NCI-H2107 treated with DMSO at 0.1 percent for 48 hours (cell line): ENCODE results near the gene STAM2.
"Not testable (repeated sequence)": the region's sequence is repeated elsewhere in the genome, so short reads cannot be mapped to it uniquely, and the experiment has no call there.

ENCODE experiments used
- DNase-seq: peaks from one replicate; lab custom pipeline; 2025; ENCODE audit not compliant: unreplicated experiment; lab: John Stamatoyannopoulos, UW

Gene STAM2

GRCh38 chr2:152173831-152174230 lies 1.7 kb downstream of the STAM2 start:
- DNase-seq: no peak

DNA sequence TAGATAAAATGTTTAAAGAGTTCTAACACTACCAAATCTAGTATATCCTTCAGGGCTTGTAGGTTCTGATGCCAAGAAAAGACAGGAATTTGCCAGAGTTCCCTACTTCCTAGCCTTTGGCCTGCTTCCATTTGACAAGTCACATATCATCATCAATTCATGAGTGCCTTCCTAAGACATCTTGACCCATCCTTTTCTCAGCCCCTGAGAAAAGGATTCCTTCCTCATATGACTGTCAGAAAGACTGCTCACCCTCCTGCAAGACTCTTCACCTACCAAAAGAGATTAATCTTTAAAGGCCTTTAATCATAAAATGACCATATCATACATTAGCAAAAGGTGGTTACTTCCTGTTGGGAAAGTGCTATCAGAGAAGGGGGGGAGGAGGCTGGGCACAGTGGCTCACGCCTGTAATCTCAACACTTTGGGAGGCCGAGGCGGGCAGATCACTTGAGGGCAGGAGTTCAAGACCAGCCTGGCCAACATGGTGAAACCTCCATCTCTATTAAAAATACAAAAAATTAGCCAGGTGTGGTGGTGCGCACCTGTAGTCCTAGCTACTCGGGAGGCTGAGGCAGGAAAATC lies 3.3 kb downstream of the STAM2 start:
- not testable (repeated sequence) for DNase-seq

GRCh38 chr2:152171718-152172117 lies 3.8 kb downstream of the STAM2 start:
- no peak for DNase-seq

- not testable (repeated sequence) for DNase-seq
Observed at GRCh38 chr2:152169158-152169557, 6.4 kb downstream of the STAM2 start.

GRCh38 chr2:152167470-152167869 lies 8.1 kb downstream of the STAM2 start:
- not testable (repeated sequence) for DNase-seq

DNA sequence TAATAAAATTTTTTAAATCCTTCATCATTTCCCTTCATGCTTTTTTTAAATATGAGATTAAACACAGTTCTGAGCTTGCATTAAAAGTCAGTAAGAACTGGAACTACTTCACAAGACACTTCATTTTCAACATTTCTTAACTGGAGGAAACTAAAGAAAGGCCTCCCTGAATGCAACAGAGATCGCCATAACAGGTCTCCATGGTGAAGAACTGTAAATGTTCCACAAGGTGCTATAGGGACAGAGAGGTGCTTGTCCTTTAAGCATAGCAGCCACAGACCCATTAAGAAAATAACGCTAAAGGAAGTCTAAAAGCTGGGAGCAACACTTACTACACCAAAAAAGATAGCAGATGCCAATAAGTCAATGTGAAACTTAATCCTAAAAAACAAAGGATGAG lies 8.5 kb downstream of the STAM2 start:
- DNase-seq: no peak

- DNase-seq: no peak
Observed at GRCh38 chr2:152166633-152167032, 8.9 kb downstream of the STAM2 start.

DNA sequence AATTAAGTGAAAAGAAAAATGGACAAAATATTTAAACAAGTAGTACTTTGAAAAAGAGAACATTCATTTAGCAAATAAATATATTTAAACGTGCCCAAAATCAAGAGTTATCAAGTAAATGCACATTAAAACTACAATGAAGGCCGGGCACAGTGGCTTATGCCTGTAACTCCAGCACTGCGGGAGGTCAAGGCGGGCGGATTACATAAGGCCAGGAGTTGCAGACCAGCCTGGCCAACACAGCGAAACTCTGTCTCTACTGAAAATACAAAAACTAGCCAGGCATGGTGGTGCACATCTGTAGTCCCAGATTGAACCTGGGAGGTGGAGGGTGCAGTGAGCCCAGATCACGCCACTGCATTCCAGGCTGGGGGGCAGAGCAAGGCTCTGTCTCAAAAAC lies 9.8 kb downstream of the STAM2 start:
- no peak for DNase-seq

- no peak for DNase-seq
Observed at GRCh38 chr2:152165306-152165705, 10.3 kb downstream of the STAM2 start.

GRCh38 chr2:152163669-152164068 lies 11.9 kb downstream of the STAM2 start:
- not testable (repeated sequence) for DNase-seq

DNA sequence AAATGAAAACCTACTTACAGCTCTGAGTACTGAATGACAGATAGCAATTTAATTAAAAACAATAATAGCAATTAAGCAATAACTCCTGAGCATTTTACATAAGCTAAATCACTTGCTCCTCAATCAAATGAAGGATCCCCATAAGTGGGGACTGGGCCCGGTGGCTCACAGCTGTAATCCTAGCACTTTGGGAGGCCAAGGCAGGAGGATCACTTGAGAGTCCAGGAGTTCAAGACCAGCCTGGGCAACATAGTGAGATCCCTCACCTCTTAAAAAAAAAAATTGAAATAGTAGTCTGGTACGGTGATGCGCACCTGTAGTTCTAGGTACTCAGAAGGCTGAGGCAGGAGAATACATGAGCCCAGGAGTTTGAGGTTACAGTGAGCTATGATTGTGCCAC lies 13.4 kb downstream of the STAM2 start:
- no peak for DNase-seq

DNA sequence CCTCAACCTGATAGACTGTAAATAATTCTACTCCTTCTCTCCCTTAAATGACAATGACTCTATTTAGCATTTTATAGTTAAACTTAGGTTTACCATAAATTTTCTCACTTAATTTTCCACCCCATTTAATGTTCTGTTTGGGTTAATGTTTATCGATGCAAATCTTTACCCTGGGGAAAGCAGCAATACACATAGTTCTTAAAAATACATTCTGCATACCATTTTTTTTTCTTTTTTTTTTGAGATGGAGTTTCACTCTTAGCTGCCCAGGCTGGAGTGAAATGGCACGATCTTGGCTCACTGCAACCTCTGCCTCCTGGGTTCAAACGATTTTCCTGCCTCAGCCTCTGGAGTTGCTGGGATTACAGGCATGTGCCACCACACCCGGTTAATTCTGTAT lies 14.0 kb downstream of the STAM2 start:
- no peak for DNase-seq

GRCh38 chr2:152160378-152160777 lies 15.2 kb downstream of the STAM2 start:
- DNase-seq: not testable (repeated sequence)

GRCh38 chr2:152157253-152157652 lies 18.3 kb downstream of the STAM2 start:
- no peak for DNase-seq

GRCh38 chr2:152155209-152155608 lies 20.4 kb downstream of the STAM2 start:
- DNase-seq: no peak

DNA sequence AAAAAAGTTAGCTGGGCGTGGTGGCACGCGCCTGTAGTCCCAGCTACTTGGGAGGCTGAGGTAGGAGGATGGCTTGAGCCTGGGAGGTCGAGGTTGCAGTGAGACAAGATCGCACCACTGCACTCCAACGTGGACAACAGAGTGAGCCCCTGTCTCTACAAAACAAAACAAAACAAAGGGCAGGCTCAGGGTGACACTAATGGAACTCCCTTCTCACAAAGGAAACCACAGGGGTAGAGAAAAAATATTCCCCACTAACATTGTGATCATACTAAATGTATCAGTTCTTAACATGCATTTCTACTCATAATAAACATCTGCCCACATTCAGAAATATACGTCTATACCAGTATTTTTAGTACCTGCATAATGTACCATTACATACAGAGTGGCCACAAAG lies 21.1 kb downstream of the STAM2 start:
- no peak for DNase-seq

- DNase-seq: no peak
Observed at GRCh38 chr2:152134488-152135280, 40.9 kb downstream of the STAM2 start.

DNA sequence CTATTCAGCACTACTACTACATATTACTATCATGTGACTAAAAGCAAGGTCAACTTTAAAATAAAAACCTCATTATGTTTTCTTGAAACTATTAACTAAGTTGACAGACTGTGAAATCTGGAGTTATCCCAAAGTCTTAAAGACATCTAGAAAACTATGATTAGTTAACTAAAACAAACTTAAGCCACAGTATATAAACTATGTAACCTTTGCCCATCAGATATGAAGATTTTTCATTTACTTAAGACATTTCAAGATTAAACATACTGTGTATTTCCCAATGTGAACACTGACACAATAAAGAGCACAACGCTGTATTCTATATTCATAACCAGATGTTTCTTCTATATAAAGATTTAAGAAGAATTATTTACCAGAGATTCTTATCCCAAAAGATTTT lies 43.3 kb downstream of the STAM2 start:
- no peak for DNase-seq

GRCh38 chr2:152127628-152128027 lies 47.9 kb downstream of the STAM2 start:
- no peak for DNase-seq

DNA sequence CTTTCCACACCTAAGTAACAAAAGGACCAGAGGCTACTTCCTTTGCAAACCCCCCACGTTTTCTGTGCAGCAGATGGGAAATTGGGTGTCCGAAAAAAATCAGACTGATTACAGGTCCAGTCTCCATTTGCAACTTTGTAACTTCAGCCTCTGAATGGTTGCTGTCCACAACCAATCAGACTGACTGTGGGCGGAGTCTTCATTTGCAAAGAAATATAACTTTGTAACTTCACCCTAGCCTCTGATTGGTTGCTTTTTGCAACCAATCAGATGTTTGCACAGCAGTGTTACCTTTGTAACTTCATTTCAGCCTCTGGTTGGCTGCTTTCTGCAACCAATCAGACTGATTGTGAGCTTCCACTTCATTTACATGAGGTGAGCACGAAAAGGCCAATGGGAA lies 48.9 kb downstream of the STAM2 start:
- no peak for DNase-seq

DNA sequence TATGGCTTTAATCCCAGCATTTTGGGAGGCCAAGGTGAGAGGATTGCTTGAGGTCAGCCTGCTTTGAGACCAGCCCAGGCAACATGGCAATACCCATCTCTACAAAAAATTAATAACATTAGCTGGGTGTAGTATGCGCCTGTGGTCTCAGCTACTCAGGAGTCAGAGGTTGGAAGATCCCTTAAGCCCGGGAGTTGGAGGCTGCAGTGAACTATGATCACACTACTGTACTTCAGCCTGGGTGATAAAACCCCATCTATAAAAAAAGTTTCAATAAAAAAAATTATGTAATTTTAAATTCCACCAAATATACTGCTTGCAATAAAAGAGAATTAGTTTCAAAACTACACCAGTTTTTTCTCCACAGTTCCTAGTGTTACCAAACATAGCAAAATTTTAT lies 53.4 kb downstream of the STAM2 start:
- DNase-seq: no peak

GRCh38 chr2:152120430-152120829 lies 55.1 kb downstream of the STAM2 start:
- DNase-seq: no peak

GRCh38 chr2:152115952-152116351 lies 59.6 kb downstream of the STAM2 start:
- no peak for DNase-seq
